Natural killer cell (primary cell): ENCODE measurements around the gene SLC30A10. TPM values are rescaled to one million over a fixed set of nuclear protein-coding genes. Genes with fewer than 3 reads are reported as not detected.
"Not testable (repeated sequence)": the region's sequence is repeated elsewhere in the genome, so short reads cannot be mapped to it uniquely, and the experiment has no call there.

Experiments
- ATAC-seq, 3 donors: fragments of 150-1000 bp in 2 of 3; fragments of 200-7000 bp in 1 of 3; cut with Tn5 transposase; 1 replicate in 1 of 3; 2 replicates in 2 of 3; pipeline ENCODE4 v1.10.0; 2021; ENCODE audit warnings: mild to moderate bottlenecking in 2 of 3, moderate library complexity in 2 of 3
- DNase-seq, 2 donors: peaks; one replicate each; pipeline versions ENCODE4 v3.0.0 to v3.0.0-alpha.2; 2013 to 2021; ENCODE audit warnings: mixed read lengths in 1 of 2
- H3K27ac ChIP-seq: one replicate; pipeline ENCODE4 v1.5.1; 2013; ENCODE audit warnings: mild to moderate bottlenecking, low read length
- H3K27me3 ChIP-seq: one replicate; pipeline ENCODE4 v1.6.1; 2013; ENCODE audit warnings: low read length; ENCODE audit not compliant: control insufficient read depth, insufficient read depth
- H3K36me3 ChIP-seq: one replicate; pipeline ENCODE4 v1.6.1; 2013; ENCODE audit warnings: low read length; ENCODE audit not compliant: control insufficient read depth, insufficient read depth
- H3K4me1 ChIP-seq: one replicate; pipeline ENCODE4 v1.6.1; 2013; ENCODE audit warnings: low read length; ENCODE audit not compliant: control insufficient read depth, insufficient read depth
- H3K4me3 ChIP-seq: one replicate; pipeline ENCODE4 v1.5.1; 2013; ENCODE audit warnings: low read length
- H3K9me3 ChIP-seq: one replicate; pipeline ENCODE4 v1.6.1; 2013; ENCODE audit warnings: low read length; ENCODE audit not compliant: control insufficient read depth, insufficient read depth
- H3K27ac Mint-ChIP-seq, 2 donors: one replicate each; pipeline ENCODE4 v1.8.0; 2022; ENCODE audit warnings: mild to moderate bottlenecking in 2 of 2, mixed read lengths in 2 of 2, moderate library complexity in 1 of 2
- H3K27me3 Mint-ChIP-seq, 2 donors: one replicate each; pipeline ENCODE4 v1.8.0; 2022; ENCODE audit warnings: low read depth in 2 of 2, mixed read lengths in 2 of 2
- H3K36me3 Mint-ChIP-seq: one replicate; pipeline ENCODE4 v1.8.0; 2022; ENCODE audit warnings: mixed read lengths
- H3K4me1 Mint-ChIP-seq, 2 donors: one replicate each; pipeline ENCODE4 v1.8.0; 2022; ENCODE audit warnings: mixed read lengths in 2 of 2
- H3K4me3 Mint-ChIP-seq: one replicate; pipeline ENCODE4 v1.8.0; 2022; ENCODE audit warnings: mild to moderate bottlenecking, moderate library complexity, mixed read lengths
- H3K9me3 Mint-ChIP-seq, 2 donors: one replicate each; pipeline ENCODE4 v1.8.0; 2022; ENCODE audit warnings: mixed read lengths in 2 of 2
- WGBS: methylation state at CpG from one replicate; pipeline ENCODE4 v1.1.7; 2013; ENCODE audit warnings: missing lambda C conversion rate; ENCODE audit not compliant: insufficient coverage; 5-methylcytosine and 5-hydroxymethylcytosine counted together
- intact Hi-C: fragments of 100-400 bp; cut with micrococcal nuclease; formaldehyde crosslinking; loops from one replicate; pipeline ENCODE4 v1.14.2; 2022
- total RNA-seq, 4 donors: library from RNA; stranded (reverse); fragments of 120-200 nt in 1 of 4; gene quantifications; one replicate each; pipeline versions ENCODE4 v1.2.3 to v1.2.4, GENCODE V29; 2013 to 2022
- TF ChIP-seq, protein P1 (sequence below): fragments of 200-600 bp; IDR thresholded peaks from one replicate; pipeline ENCODE4 v1.8.0; 2022; ENCODE audit warnings: antibody characterized with exemption

The SLC30A10 gene
- total RNA-seq, 3 donors from 2014 or later (not counting 1 experiment from before 2014, with no cell fraction given): not detected

DNA sequence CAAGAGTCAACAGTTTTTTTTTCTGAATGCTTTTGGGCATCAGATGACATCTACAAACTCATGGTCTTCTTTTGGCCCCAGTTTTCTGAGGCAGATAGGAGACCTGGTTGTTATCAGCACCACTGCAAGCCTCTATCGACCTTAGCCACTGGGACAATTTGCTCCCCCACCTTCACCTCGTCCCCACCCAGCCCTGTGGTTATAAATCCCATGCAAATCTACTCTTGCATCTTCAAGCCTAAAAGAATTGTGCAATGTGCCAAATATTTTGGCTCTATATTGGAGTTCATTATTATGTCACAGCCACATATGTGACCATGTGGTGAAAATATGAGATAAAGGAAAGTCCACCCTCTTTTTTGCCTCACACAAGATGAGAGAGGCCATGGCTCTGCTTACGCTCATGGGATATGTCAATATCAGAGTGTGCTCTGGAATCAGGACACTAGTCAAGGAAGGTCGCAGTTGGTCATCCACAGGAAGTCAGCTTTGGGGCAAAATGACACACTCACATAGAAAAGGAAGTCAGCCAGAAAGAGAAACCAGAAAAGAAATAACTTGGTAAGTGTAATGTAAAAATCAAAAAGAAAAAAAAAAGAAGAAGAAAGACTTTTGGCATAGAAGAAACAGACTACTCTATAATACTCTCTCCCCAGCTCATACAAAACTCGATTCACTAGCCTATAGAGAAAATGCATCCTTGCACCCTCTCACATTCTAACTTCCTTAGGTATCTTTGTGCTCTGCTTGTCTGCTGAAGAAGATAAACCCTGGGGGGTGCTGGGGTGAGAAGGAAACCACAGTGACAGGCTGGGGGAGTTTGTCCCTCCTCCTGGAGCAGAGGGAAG lies 21.2 kb downstream of the SLC30A10 start:
- intact Hi-C loops: no loop called here
- no peak overlapping the region for H3K27ac ChIP-seq
- Mint-ChIP-seq H3K4me3 (no peak overlapping the region), H3K27ac (no peak overlapping the region), H3K4me1 (peaks cover 10 to 11% of the 10 kb centered on the region in 2 donors), H3K27me3 (peaks cover 3 to 7% of the 10 kb centered on the region in 2 donors), H3K9me3 (no peaks in the 10 kb centered on the region), H3K36me3 (no peaks in the 10 kb centered on the region)
- no peaks in the 10 kb centered on the region for H3K27me3 ChIP-seq
- no peaks in the 10 kb centered on the region for H3K36me3 ChIP-seq
- H3K4me1 ChIP-seq: no peaks in the 10 kb centered on the region
- TF ChIP-seq, protein P1, sequence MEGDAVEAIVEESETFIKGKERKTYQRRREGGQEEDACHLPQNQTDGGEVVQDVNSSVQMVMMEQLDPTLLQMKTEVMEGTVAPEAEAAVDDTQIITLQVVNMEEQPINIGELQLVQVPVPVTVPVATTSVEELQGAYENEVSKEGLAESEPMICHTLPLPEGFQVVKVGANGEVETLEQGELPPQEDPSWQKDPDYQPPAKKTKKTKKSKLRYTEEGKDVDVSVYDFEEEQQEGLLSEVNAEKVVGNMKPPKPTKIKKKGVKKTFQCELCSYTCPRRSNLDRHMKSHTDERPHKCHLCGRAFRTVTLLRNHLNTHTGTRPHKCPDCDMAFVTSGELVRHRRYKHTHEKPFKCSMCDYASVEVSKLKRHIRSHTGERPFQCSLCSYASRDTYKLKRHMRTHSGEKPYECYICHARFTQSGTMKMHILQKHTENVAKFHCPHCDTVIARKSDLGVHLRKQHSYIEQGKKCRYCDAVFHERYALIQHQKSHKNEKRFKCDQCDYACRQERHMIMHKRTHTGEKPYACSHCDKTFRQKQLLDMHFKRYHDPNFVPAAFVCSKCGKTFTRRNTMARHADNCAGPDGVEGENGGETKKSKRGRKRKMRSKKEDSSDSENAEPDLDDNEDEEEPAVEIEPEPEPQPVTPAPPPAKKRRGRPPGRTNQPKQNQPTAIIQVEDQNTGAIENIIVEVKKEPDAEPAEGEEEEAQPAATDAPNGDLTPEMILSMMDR: no peak
- no peak for DNase-seq
- no peak overlapping the region for H3K4me3 ChIP-seq
- ATAC-seq: no peak
- 56% methylated on average over 4 of the region's 5 CpGs for WGBS
- H3K9me3 ChIP-seq: no peaks in the 10 kb centered on the region

DNA sequence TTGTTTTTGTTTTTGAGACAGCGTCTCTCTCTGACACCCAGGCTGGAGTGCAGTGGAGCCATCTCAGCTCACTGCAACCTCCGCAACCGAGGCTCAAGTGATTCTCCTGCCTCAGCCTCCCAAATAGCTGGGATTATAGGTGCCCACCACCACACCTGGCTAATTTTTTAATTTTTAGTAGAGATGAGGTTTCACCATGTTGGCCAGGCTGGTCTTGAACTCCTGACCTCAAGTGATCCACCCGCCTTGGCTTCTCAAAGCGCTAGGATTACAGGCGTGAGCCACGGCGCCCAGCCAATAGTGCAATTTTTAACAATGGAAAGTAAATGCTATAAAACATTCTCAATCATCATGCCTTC lies 21.8 kb downstream of the SLC30A10 start:
- H3K9me3 ChIP-seq, H3K36me3 Mint-ChIP-seq, H3K27ac ChIP-seq, ATAC-seq, H3K27me3 Mint-ChIP-seq, H3K27me3 ChIP-seq, DNase-seq, intact Hi-C loops, H3K4me3 Mint-ChIP-seq, H3K4me1 ChIP-seq, H3K27ac Mint-ChIP-seq, H3K9me3 Mint-ChIP-seq, H3K4me3 ChIP-seq, H3K36me3 ChIP-seq: not testable (repeated sequence)
- peaks cover 10 to 11% of the 10 kb centered on the region in 2 donors for H3K4me1 Mint-ChIP-seq
- 93% methylated on average over 8 of the region's 8 CpGs for WGBS

DNA sequence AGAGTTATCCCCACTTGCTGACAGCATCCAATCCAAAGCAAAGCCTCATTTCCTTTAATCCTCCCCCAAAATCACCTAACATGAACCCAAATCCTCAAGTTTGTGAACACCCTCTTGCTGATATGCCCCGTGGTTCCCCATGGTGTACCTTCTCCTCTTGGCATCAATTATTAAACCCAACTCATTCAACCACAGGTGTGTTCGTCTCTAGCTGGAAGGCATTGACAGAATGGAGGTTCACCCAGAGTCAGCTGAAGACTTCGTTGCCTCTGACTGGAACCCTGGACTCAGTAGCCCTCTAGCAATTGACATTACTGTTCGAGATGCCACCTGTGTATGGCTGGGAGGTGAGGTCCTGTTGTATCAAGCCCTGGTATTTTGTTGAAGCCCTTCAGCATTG lies 22.8 kb downstream of the SLC30A10 start:
- no peak for DNase-seq
- H3K9me3 Mint-ChIP-seq: no peaks in the 10 kb centered on the region
- H3K27ac ChIP-seq: no peak overlapping the region
- H3K4me3 ChIP-seq: no peak overlapping the region
- no peaks in the 10 kb centered on the region for H3K4me1 ChIP-seq
- H3K27me3 ChIP-seq: no peaks in the 10 kb centered on the region
- H3K36me3 Mint-ChIP-seq: no peaks in the 10 kb centered on the region
- H3K4me3 Mint-ChIP-seq: no peak overlapping the region
- no peak overlapping the region for H3K27ac Mint-ChIP-seq
- ATAC-seq: no peak
- WGBS: 79% methylated on average over 4 of the region's 4 CpGs
- TF ChIP-seq, protein P1: no peak
- intact Hi-C loops: no loop called here
- H3K36me3 ChIP-seq: no peaks in the 10 kb centered on the region
- peaks cover 3 to 7% of the 10 kb centered on the region in 2 donors for H3K27me3 Mint-ChIP-seq
- H3K4me1 Mint-ChIP-seq: peaks cover 10 to 11% of the 10 kb centered on the region in 2 donors
- no peaks in the 10 kb centered on the region for H3K9me3 ChIP-seq

DNA sequence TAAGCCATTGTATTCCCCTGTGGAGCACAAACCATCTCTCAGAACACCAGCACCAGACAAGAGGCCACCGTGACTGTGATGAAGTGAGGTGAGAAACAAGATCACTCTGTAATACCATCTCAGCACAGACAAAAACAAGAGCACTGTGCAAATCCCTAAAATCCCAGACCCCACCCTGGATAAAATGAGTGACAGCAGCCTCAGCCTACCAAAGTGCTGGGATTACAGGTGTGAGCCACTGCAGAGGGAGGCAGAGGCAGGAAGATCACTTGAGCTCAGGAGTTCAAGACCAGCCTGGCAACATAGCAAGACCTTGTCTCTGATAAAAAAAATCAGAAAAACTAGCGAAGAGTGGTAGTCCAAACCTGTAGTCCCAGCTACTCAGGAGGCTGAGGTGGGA lies 23.4 kb downstream of the SLC30A10 start:
- Mint-ChIP-seq H3K4me1 (peaks cover 10 to 11% of the 10 kb centered on the region in 2 donors), H3K4me3 (no peak overlapping the region), H3K36me3 (no peaks in the 10 kb centered on the region), H3K27me3 (peaks cover 3 to 7% of the 10 kb centered on the region in 2 donors), H3K27ac (no peak overlapping the region), H3K9me3 (no peaks in the 10 kb centered on the region)
- no peaks in the 10 kb centered on the region for H3K9me3 ChIP-seq
- H3K4me1 ChIP-seq: no peaks in the 10 kb centered on the region
- intact Hi-C loops: no loop called here
- DNase-seq (no peak), ATAC-seq (no peak)
- H3K27me3 ChIP-seq: no peaks in the 10 kb centered on the region
- TF ChIP-seq, protein P1: no peak
- H3K27ac ChIP-seq: no peak overlapping the region
- H3K36me3 ChIP-seq: no peaks in the 10 kb centered on the region
- 60% methylated on average over 2 of the region's 2 CpGs for WGBS
- H3K4me3 ChIP-seq: no peak overlapping the region
